IgD-negative memory B cell (primary cell): ENCODE results near the gene TIMM29. TPM values are rescaled to one million over a fixed set of nuclear protein-coding genes. Genes with fewer than 3 reads are reported as not detected.
A peak's percentile ranks its signal among the peaks of the same experiment; 100 is the strongest.

Experiments used
- H3K27ac Mint-ChIP-seq, 3 donors: one replicate each; pipeline ENCODE4 v1.8.0; 2020 to 2022; ENCODE audit warnings: mild to moderate bottlenecking in 3 of 3, mixed read lengths in 3 of 3, moderate library complexity in 1 of 3
- H3K27me3 Mint-ChIP-seq: one replicate; pipeline ENCODE4 v1.8.0; 2021; ENCODE audit warnings: mixed read lengths
- H3K36me3 Mint-ChIP-seq: one replicate; pipeline ENCODE4 v1.8.0; 2020; ENCODE audit warnings: mild to moderate bottlenecking, mixed read lengths
- H3K4me1 Mint-ChIP-seq, 3 donors: one replicate each; pipeline ENCODE4 v1.8.0; 2020 to 2022; ENCODE audit warnings: mixed read lengths in 3 of 3, mild to moderate bottlenecking in 1 of 3
- H3K4me3 Mint-ChIP-seq, 4 donors: one replicate each; pipeline ENCODE4 v1.8.0; 2020 to 2022; ENCODE audit warnings: mild to moderate bottlenecking in 4 of 4, mixed read lengths in 4 of 4, moderate library complexity in 3 of 4
- H3K9me3 Mint-ChIP-seq, 3 donors: one replicate each; pipeline ENCODE4 v1.8.0; 2020 to 2021; ENCODE audit warnings: mixed read lengths in 3 of 3, mild to moderate bottlenecking in 1 of 3
- polyA plus RNA-seq: library from polyadenylated mRNA; unstranded; fragments of 300-500 nt; fragmentation: Illumina TruSeq; gene quantifications from one replicate; pipeline ENCODE4 v1.2.3, GENCODE V29; 2021

Gene TIMM29
- polyA plus RNA-seq, 1 donor from 2014 or later: 31.1 TPM

GRCh38 chr19:10896851-10897526 is 31.6 kb upstream of the TIMM29 start:
- H3K27ac Mint-ChIP-seq: peak overlapping the region in 1 of 3 donors; percentile 35
- no peaks in the 10 kb centered on the region for H3K9me3 Mint-ChIP-seq
- H3K27me3 Mint-ChIP-seq: no peaks in the 10 kb centered on the region
- no peak overlapping the region for H3K4me3 Mint-ChIP-seq
- H3K4me1 Mint-ChIP-seq: peaks cover 6 to 17% (median 10%) of the 10 kb centered on the region in 3 donors
- H3K36me3 Mint-ChIP-seq: peaks cover 5% of the 10 kb centered on the region

DNA sequence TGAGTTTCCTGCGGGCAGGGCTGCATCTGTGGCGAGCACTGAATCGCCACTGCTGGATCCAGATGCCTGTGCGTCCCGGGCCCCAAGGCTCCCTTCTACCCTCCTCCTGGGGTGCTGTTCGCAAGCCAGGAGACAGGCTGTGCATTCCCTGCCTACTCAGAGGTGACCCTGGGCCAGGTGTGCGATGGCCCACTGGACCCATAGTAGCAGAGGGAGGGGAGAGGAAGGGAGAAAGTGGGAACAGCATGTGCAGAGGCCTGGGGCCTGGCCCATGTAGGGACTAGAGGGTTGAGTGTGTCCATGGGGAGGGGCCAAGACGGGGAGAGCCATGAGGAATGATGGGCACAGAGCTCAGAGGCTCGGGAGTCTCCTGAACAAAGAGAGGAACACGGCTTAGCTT is 30.0 kb upstream of the TIMM29 start:
- H3K4me1 Mint-ChIP-seq: peaks cover 6 to 17% (median 13%) of the 10 kb centered on the region in 3 donors
- H3K9me3 Mint-ChIP-seq: peaks cover 0 to 5% (median 0%) of the 10 kb centered on the region in 3 donors
- peak overlapping the region in 1 of 3 donors; percentile 7 for H3K27ac Mint-ChIP-seq
- H3K4me3 Mint-ChIP-seq: no peak overlapping the region
- peaks cover 11% of the 10 kb centered on the region for H3K36me3 Mint-ChIP-seq
- no peaks in the 10 kb centered on the region for H3K27me3 Mint-ChIP-seq

- no peak overlapping the region for H3K4me3 Mint-ChIP-seq
- H3K27ac Mint-ChIP-seq: peak overlapping the region in 1 of 3 donors; percentile 7
- H3K36me3 Mint-ChIP-seq: peaks cover 11% of the 10 kb centered on the region
- H3K4me1 Mint-ChIP-seq: peaks cover 6 to 17% (median 13%) of the 10 kb centered on the region in 3 donors
- H3K9me3 Mint-ChIP-seq: peaks cover 0 to 5% (median 0%) of the 10 kb centered on the region in 3 donors
- H3K27me3 Mint-ChIP-seq: no peaks in the 10 kb centered on the region
These were observed 29.4 kb upstream of the TIMM29 start for GRCh38 chr19:10899151-10899653.

DNA sequence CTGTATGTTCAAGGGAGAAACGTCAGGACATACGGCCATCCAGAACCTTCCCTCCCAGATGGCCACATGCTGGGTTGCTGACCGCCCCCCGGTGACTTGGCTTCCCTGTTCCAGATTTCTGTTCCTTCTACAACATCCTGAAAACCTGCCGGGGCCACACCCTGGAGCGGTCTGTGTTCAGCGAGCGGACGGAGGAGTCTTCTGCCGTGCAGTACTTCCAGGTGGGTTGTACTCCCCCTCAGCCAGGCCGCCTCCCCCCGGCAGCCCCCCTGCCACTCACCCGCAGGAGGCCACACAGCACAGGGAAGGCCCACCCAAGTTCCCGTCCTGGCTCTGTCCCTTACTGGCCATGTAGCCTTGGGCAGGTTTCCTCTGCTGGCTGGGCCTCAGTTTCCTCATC is 20.7 kb upstream of the TIMM29 start:
- no peak overlapping the region for H3K4me3 Mint-ChIP-seq
- peaks cover 0 to under 1% (median 0%) of the 10 kb centered on the region in 3 donors for H3K4me1 Mint-ChIP-seq
- H3K36me3 Mint-ChIP-seq: peaks cover 6% of the 10 kb centered on the region
- no peaks in the 10 kb centered on the region for H3K27me3 Mint-ChIP-seq
- peaks cover 0 to 2% (median 0%) of the 10 kb centered on the region in 3 donors for H3K9me3 Mint-ChIP-seq
- no peak overlapping the region for H3K27ac Mint-ChIP-seq

- Mint-ChIP-seq H3K27ac (no peak overlapping the region), H3K4me1 (no peaks in the 10 kb centered on the region), H3K9me3 (no peaks in the 10 kb centered on the region), H3K4me3 (no peak overlapping the region), H3K36me3 (peaks cover 3% of the 10 kb centered on the region), H3K27me3 (no peaks in the 10 kb centered on the region)
These were observed 20.1 kb upstream of the TIMM29 start for GRCh38 chr19:10908380-10908960.

DNA sequence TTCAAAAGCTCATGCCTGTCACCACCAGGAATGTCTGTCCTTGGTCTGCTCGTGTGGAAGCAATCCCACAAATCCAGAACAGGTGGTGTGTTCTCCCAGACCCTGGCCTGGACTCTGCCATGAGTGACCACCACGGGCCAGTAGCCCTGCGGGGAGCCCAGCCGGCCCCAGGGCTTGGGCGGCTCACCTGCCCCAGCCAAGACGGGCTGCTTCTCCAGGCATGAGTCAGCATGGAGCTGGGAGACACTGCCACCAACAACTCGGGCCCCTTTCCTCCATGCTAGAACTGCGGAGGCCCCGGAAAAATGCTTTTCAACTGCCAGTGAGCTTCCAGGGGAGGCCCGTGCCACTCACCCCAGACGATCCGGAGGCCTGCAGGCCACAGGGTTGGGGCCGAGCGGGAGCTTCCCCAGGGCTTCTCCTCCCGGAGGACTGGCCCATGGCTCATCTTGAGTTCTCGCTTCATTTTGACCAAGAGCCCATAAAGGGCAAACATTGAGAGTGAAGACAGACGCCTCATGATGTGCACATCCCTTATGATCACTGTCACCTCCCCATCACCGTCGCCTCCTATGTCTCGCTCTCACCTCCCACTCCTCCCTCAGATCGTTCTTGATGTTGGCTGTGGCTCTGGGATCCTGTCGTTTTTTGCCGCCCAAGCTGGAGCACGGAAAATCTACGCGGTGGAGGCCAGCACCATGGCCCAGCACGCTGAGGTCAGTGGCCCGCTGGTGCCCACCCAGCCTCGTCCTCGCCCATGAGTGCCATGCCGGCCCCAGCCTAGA is 16.8 kb upstream of the TIMM29 start:
- Mint-ChIP-seq H3K27ac (no peak overlapping the region), H3K9me3 (no peaks in the 10 kb centered on the region), H3K27me3 (no peaks in the 10 kb centered on the region), H3K4me1 (no peaks in the 10 kb centered on the region), H3K36me3 (no peaks in the 10 kb centered on the region), H3K4me3 (no peak overlapping the region)

DNA sequence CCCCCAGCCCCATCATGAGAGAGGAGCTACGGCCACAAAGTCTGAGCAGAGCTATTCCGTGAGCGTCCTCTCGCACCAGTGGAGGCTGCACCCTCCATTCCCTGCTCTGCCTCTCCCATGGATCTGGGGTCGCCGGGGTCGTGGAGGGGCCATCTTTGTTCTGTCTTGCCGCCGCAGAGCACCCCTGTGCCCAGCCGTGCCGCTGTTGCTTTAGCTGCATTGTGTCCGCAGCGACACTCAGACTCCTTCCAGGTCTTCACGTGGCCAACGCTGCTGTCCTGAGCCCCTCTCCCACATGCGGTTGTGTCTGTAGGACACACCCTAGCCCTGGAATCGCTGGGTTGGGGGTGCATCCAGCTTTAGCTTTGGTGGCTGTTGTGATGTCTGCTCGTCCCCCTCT is 16.0 kb upstream of the TIMM29 start:
- Mint-ChIP-seq H3K36me3 (no peaks in the 10 kb centered on the region), H3K4me3 (no peak overlapping the region), H3K27ac (no peak overlapping the region), H3K4me1 (no peaks in the 10 kb centered on the region), H3K9me3 (no peaks in the 10 kb centered on the region), H3K27me3 (no peaks in the 10 kb centered on the region)

GRCh38 chr19:10913716-10914340 is 14.8 kb upstream of the TIMM29 start:
- Mint-ChIP-seq H3K27me3 (no peaks in the 10 kb centered on the region), H3K36me3 (no peaks in the 10 kb centered on the region), H3K27ac (no peak overlapping the region), H3K9me3 (no peaks in the 10 kb centered on the region), H3K4me1 (peaks cover 0 to 3% (median 0%) of the 10 kb centered on the region in 3 donors), H3K4me3 (peak overlapping the region in 1 of 4 donors; percentile 5)

- Mint-ChIP-seq H3K27me3 (no peaks in the 10 kb centered on the region), H3K4me3 (no peak overlapping the region), H3K27ac (no peak overlapping the region), H3K4me1 (peaks cover 0 to 3% (median 0%) of the 10 kb centered on the region in 3 donors), H3K9me3 (no peaks in the 10 kb centered on the region), H3K36me3 (peaks cover 2% of the 10 kb centered on the region)
These were observed 13.2 kb upstream of the TIMM29 start for GRCh38 chr19:10915130-10916091.

- H3K9me3 Mint-ChIP-seq: no peaks in the 10 kb centered on the region
- H3K27ac Mint-ChIP-seq: no peak overlapping the region
- no peaks in the 10 kb centered on the region for H3K27me3 Mint-ChIP-seq
- no peak overlapping the region for H3K4me3 Mint-ChIP-seq
- H3K36me3 Mint-ChIP-seq: peaks cover 2% of the 10 kb centered on the region
- H3K4me1 Mint-ChIP-seq: peaks cover 0 to 3% (median 0%) of the 10 kb centered on the region in 3 donors
These were observed 12.0 kb upstream of the TIMM29 start for GRCh38 chr19:10916602-10917001.

DNA sequence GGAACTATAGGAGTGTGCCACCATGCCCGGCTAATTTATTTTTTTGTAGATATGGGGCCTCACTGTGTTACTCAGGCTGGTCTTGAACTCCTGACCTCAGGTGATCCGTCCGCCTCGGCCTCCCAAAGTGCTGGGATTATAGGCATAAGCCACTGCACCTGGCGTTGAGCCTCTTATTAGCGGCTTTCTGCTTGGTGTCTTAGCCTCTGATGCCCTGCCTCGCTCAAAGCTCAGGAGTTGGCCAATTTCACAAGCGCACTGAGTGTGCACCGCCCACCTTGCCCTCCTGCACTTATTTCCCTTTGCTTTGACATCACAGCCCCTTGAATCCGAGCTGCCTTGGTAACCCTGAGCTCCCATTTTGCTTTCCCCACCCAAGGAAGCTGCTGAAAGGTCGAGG is 10.3 kb upstream of the TIMM29 start:
- H3K27me3 Mint-ChIP-seq: no peaks in the 10 kb centered on the region
- peaks cover 0 to 3% (median 0%) of the 10 kb centered on the region in 3 donors for H3K4me1 Mint-ChIP-seq
- H3K36me3 Mint-ChIP-seq: peaks cover 2% of the 10 kb centered on the region
- H3K9me3 Mint-ChIP-seq: no peaks in the 10 kb centered on the region
- no peak overlapping the region for H3K27ac Mint-ChIP-seq
- no peak overlapping the region for H3K4me3 Mint-ChIP-seq

DNA sequence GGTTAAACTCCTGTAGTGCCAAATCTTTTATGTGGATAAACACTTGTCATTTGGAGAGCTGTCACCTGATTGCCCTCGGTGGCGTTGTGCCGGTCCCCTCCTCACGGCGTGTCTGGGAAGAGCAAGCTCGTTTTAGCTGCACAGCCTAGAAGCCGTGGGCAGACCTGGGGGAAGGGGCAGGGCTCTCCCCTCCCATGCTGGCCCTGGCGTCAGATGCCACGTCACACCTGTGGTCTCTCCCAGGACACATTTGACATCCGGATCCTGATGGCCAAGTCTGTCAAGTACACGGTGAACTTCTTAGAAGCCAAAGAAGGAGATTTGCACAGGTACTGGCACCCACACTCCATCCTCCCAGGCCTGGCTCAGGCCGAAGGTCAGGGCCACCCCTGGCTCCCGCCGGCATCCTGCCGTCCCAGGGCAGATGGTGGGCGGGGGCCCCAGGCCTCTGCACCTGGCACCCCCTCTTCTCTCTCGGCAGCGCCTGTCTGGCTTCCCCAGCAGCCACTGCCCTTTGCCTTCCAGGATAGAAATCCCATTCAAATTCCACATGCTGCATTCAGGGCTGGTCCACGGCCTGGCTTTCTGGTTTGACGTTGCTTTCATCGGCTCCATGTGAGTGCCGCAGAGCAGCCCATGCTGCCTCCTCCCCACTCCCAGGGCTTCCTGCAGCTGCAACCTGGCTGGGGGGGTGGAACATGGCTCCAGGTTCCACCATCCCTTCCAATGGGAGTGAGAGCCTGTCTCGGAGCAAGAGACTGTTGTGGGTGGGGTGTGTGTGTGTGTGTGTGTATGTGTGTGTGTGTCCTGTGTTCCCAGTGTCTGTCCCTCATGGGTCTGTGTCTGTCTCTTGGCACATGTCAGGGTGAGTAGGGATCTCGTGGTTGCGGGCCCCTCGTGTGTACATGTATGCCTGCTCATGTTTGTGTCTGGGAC is 9.0 kb upstream of the TIMM29 start:
- Mint-ChIP-seq H3K27ac (peak overlapping the region in 1 of 3 donors; percentile 67), H3K36me3 (peaks cover 2% of the 10 kb centered on the region), H3K27me3 (no peaks in the 10 kb centered on the region), H3K4me3 (no peak overlapping the region), H3K9me3 (no peaks in the 10 kb centered on the region), H3K4me1 (peaks cover 0 to 3% (median 0%) of the 10 kb centered on the region in 3 donors)

DNA sequence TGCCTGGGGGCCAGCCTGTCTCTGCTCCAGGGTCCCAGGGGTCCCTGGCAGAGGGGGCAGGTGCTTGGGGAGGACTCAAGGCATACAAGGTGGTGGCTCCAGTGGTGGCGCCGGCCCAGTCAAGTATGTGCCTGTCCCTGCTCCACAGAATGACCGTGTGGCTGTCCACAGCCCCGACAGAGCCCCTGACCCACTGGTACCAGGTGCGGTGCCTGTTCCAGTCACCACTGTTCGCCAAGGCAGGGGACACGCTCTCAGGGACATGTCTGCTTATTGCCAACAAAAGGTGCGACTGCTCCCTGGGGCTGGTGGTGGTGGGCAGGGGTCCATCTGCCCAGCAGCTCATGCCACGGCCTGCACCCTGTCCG is 8.3 kb upstream of the TIMM29 start:
- Mint-ChIP-seq H3K27me3 (no peaks in the 10 kb centered on the region), H3K27ac (peak overlapping the region in 1 of 3 donors; percentile 67), H3K4me1 (peaks cover 0 to 3% (median 0%) of the 10 kb centered on the region in 3 donors), H3K4me3 (no peak overlapping the region), H3K9me3 (no peaks in the 10 kb centered on the region), H3K36me3 (peaks cover 2% of the 10 kb centered on the region)
